HG03025 (cell line): ENCODE results near the gene CFAP91.
A peak's percentile ranks its signal among the peaks of the same experiment; 100 is the strongest.

ENCODE experiments used
- ATAC-seq: cut with Tn5 transposase; IDR thresholded peaks from one replicate; pipeline ENCODE4 v1.9.1; 2021; ENCODE audit warnings: mild to moderate bottlenecking, moderate library complexity; ENCODE audit not compliant: unreplicated experiment, low FRiP score

CFAP91 gene

DNA sequence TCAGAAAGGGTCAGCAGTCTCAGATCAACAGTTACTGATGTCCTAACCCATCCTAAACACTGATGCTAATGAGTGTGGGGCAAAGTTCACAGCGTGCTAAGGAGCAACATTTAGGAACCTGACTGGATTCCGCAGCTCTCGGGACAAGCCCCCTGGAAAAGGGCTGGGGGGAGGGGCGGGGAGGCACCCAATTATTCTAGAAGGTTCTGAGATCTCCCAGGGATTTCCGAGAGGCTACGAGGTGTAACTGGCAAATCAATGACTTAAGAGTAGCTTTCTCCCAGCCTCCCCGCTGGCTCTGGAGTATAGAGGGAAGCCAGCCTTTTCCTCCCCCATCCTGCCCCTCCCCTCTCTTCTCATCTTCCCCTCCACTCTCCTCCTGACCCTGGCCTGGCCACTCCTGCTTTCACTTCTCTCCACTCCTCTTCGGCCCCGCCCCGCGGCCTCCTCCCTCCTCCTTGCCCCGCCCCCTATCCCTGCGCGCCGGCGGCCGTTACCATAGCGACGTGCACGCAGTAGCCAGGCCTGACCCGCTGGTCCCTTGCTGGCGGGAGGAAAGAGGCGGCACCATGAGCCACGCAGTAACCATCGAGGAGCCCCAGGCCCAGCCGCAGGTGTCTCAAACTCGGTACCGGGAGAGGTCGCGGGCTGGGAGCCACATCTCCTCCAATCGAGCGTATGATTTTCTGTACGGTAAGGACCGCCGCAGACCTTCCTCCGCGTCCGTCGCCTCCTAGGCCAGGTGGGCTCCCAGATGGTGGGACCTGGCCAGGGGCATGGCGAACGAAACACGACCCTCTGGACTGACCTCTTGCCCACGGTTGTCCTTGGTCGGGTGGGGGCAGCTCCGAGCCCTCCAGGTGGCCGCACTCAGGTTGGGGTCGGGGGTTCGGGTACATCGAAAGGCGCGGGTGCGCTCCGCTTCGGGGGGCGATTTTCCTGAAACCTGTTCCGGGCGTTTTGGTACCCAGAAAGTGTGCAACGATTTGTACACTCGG, at the start of gene CFAP91:
Gene CFAP91, plus strand, starts transcription at position 493 of the 998 bp plus-strand sequence. Its CDS starts 77 bp downstream, at position 570.
- peak; percentile 81 for ATAC-seq

DNA sequence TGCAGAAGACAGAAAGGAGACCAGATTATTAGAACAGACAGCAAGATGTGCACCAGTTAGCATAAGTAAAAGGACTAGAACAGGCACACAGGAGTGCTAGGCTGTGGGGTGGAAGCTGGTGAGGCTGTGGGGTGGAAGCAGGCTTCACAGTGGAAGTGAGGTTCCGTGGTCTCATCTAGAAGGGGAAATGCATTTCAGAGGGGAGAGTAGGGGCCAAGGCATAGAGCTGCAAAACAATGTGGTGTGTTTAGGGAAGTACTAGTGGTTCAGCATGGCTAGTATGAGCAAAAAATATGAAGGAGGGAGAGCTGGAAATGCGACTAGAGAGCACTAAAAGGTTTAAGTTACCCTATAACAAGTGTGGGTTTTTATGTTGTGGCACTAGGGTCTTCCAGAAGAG, 48.9 kb upstream of the CFAP91 start:
- ATAC-seq, result no peak

DNA sequence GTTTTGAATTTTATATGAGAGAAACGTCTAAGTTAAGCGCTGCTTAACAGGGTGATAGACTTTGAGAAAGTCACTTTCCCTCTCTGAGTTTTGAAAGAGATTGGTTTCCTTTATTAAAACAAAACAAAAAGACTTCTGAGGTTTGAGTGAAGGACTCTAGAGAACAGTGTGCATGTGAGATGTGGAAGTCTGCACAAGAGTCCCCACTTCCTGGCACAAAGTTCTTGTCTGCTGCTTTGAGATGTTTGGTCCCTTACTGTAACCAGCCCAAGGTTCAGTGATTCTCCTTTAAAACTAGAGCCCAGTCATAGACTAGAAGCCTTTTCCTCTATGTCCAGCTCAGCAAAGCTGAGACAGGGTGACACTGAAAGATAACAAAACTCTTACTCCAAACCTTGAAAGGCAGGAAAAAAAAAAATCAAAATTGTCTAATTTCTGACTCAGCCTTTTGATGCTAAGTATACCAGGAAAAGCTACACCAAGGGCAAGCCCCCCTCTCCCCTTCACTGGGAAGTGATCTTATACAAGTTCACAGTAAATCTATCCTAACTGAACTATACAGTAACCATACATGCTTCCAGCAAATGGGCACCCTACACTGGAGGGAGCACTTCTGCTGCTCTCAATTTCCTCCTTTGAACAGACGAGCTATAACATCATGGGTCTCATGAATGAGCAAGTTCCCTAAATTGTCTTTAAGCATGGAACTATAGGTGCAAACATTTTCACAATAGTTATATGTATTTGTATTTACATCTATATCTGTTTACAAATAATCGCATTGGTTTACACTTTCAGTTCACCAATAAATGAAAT, 44.7 kb upstream of the CFAP91 start:
- no peak for ATAC-seq

DNA sequence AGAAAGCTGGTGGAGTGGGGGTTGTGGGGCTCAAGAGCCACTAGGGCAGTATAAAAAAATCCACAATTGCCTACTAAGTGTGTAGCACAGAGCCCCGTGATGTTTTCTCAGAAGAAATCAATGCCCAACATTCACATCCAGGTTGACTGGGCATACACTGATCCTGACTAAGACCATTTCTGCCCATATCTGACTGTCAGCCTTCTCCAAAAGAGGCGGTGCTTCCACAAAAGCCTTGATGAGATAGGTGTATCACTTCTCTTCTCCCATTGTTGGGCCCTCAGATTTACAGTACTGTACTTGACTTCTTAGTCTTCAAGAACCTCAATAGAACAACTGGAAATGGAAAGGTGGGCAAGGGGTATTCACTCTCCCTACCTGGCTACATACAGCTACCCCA, 43.8 kb upstream of the CFAP91 start:
- ATAC-seq, result no peak

DNA sequence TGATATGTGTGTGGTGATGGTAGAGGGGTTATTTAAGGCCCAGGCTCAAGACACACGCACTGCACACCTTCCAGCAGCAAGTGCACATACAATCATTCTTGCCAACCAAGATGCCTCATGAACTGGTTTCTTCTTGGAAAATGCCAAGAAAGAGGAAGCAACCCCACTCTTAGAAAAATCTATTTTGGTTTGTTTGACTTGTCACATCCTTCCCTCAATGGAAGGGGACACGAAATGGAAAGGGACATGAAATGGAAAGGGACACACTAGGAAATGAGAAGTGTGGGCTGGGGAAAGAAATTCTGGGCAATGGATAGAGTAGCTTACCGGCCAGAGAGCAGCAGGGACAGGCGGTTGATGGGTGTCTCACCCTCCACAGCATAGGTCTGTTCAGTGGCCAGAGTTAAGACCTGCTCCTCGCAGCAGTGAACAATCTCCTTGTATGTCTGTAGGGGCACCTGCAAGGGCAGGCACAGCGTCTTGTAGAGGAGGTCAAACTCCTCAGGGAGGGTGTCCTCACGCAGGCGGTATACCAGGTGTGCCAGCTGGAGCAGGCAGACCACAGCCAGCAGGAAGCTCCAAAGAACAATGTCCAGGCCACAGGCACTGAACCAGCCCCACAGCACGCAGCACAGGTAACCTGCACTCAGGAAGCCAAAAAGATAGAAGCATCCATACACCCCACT, 43.1 kb upstream of the CFAP91 start:
- no peak for ATAC-seq

DNA sequence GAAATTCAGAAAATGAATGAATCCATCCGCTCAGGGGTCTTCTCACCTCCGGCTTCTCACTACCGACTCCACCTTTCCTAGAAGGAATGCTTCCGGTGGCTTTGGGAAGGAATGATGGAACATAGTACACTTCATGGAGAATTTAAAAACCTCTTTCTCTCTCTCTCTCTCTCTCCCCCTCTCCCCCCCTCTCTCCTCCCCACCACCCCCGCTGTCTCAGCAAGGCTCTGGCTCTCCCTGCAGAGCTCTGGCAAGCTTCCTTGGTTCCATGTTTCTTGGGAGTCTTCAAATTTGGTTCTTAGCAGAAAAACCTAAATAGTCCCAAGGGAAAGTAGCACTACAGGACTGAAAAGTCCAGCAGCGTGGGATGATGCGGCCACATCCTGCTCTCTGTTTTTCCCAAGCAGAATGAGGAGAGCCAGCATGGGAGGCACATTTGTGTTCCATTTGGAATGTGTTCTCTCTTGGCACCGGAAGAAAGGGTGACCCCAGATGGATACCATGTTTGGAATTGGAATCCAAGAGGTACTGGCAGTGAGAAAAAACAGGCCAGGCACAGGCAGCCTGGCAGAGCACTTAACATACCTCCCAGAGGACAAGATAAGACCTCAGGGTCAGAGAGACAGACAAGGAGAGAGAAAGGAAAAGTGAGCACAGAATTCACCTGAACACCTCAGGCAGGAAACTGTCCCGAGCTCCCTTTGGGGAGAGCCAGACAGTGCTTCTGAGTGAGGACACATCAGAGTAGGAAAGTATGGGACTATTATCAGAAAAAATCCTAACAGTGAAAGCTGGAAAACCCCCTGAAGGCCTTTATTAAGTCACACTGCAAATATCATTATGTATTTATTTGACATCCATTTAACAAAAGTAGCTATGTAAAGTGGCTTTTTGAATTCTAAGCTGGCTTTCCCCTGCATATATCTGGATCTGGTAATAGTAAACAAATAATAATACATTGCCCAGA, 42.1 kb upstream of the CFAP91 start, which contains the start of gene POPDC2:
Gene POPDC2, minus strand, starts transcription at position 116 of the 967 bp plus-strand sequence. CDS start 166 bp downstream, outside the sequence.
- ATAC-seq, result no peak

DNA sequence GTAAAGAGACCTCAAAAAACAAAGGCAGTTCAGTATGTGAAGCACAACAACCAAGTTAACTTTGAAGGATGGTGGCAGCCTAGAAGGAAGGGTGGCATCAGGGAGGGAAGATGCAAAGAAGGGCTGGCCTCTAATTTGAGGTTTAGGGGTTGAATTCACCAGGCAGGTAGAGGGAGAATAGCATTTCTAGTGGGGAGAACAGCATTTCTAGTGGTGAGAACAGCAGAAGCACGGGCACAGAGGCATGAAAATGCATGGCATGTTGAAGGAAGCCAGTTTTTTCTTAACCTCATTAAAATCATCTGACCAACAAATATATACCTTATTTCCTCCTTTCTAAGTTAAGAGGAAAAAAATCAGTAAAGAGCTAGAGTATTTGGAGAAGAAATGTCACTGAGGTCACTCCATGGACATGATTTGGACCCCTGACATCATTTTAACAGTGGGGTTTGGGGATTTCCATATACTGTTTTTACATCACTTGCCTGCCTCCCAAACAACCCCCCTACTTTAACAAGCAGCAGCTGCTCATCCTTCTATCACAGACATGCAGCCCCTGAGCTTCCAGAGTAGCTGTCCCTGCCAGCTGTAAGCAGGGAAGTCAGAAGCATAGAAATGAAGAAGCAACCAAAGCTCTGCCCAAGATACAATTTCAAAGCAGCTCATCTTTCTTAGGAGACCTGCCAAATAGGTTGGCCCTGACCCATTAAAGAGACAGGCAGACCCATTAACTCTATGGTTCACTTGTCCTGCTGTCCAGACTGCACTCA, 40.0 kb upstream of the CFAP91 start:
- ATAC-seq, result no peak

DNA sequence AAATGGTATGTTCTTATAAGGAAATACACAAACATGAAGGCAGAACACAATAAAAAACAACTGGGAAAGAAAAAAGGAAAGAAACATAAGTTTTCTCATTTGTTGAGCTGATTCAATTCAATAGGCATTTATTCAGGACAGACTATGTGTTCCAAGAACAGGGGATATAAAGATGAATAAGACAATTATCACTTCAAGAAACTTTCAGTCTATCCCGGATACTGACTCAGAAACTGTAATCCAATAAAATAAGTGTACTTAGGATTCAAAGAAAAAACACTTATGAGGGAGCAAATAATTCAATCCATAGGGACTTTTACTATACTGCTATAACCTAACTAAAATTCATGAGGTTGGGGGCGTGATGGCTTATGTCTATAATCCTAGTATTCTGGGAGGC, 38.9 kb upstream of the CFAP91 start:
- no peak for ATAC-seq

DNA sequence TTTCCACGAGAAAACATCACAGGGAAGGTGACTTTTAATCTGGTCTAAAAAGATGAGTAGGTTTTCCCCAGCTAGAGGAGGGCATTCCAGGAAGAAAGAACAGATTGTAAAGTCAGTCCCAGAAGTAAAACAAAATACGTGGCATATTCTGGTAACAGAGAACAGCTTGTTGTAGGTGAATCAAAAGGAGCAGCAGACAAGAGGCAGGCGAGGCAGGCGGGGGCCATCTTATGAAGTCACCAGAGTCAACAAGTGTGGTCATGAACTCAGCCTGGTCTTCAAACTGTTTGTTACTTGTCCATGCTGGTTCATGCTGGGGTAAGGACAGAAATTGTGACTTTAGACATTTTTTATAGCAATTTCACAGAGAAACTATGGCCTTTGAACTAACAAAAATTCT, 38.5 kb upstream of the CFAP91 start:
- ATAC-seq, result no peak

DNA sequence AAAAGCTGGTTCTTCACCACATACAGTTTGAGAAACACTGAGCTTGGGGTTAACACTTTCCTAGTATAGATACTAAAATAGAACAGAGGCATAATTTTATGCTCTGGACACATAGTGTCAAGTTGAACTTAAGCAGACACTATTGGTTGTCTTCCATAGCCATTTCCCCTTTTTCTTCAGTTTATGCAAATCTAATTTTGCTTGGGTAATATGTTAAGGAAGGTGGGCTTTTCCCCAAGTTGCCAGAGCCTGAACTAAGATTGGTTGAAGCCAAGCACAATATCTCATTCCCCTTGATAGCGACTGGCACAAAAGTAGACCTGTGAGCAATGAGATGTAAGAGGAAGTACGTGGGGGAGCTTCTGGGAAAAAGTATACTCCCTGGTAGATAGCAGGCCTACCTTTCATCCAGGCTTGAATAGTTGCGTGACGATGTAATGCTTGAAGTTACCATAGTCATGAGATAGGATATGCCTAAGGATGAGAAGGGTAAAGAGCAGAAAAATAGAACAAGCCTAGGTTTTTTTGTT, 37.9 kb upstream of the CFAP91 start:
- ATAC-seq, result no peak

DNA sequence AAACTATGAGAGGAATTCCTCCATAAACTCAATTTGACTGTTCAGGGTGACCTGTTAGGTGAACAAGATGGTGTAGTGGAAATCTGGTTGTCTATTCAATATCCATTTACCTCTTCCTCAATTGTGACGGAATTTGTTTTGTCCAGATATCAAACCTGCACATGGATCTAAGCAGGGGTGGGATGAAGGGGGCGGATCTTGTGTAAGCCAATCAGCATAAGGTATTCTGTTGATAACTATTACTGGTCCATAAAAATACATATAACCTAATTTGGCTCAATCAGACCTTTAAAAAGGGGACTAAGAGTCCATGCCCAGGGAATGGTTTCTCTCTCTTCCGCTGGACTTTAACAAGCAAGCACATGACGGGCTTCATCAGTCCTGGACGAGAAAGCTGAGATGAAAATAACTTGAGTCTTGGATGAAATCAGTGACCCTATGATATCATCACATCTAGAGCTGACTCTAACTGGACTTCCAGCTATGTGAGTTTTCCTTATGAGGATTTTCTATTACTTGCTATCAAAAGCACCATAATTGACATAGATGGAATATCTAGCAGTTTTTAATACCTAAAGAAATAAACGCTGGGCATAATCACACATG, 36.8 kb upstream of the CFAP91 start:
- ATAC-seq, result no peak

DNA sequence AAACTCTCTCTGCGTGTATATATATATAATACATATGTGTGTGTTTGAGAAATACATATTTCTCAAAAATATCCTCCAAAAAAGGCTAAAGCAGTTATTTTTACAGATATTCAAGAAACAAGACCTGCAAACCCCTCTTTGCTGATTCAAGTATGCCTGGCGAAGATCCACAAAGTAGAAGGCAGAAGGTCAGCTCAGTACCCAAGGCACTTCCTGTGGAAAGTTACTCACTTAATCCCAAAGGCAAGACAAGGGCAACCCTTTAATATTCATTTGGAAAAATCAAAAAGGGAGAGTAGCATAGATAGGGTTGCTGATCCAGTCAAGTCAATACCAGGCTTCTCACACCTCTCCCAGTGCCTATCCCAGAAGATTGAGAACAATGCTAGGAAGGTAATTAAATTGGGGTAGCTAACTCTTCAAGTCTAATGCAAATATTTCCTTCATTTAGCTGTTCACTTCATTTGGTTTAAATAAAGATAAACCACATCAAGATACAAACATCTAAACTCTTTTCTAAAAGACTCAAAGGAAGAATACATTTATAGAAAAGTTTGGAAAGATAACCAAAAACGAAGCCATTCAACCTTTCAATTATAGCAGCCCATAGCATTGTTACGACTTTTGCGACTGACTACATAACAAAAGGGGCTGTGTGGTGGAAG, 32.8 kb upstream of the CFAP91 start:
- ATAC-seq, result no peak

DNA sequence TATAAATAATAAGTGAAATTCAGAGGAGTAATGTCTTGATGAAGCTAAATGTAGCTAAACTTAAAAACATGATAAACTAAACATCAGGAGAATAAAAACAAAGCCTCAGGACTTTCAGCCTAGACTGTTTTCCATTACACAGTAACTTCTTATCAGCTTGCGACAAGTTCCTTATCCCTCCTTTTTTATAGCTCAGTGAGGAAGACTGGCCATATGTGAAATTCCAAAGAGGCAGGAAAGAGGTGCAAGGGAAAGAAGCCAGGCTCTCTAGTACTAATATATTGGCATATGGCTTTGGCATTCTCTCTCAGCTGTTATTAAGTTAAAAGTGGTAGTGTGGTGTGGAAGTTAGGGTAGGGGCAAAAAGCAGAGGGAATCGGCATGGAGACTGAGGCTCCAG, 30.0 kb upstream of the CFAP91 start:
- no peak for ATAC-seq

DNA sequence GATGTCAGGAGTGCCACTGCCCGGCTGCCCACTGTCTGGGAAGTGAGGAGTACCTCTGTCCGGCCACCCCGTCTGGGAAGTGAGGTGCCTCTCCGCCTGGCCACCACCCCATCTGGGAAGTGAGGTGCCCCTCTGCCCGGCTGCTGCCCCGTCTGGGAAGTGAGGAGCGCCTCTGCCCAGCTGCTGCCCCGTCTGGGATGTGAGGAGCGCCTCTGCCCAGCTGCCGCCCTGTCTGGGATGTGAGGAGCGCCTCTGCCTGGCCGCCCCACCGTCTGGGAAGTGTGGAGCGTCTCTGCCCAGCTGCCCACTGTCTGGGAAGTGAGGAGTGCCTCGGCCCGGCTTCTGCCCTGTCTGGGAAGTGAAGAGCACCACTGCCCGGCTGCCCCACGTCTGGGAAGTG, 28.9 kb upstream of the CFAP91 start:
- no peak for ATAC-seq

DNA sequence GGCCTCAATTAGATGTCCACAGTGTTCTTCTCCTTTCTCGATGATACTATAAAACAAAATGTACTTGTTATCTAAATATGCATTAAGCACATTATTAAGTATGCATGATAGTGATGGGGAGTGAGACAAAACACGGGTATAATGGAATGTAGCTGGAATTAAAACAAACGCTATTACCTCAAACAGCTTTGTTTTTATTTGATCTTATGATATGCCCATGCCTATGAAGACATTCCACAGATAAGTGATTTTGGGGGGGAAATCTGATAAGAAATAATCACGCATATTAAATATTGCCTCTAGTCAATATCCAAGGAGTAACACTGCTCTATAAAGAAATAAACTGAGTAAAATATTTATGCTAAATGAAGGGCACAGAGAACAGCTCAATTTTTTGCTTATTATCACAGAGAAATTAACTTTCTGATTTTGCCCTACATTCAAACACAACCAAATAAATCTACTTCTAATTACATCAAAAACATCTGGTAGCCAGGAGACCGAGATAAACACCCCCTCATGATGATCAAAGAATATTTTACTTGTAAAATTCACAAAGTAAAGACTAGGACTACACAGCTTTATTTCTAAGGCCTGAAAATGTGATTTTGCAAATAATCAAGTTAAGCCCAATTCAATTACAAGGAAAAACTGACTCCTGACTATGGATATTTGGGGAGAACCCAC, 27.5 kb upstream of the CFAP91 start:
- ATAC-seq, result no peak

DNA sequence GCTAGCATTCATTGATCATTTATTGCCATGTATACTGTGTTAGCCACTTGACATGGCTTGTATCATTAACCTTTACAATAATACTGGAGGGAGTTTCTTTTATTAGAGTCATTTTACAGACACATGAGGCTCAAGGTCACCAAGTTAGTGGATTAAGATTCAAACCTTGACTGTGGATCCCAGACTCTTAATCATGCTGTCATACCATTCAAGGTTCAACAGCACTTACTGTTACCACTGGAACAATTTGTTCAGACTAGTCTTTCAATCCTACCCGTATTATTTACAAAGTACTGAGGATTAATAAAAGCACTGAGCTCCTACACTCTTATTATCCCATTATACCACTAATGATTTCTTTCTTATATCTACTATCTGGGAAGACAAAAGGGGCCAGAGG, 26.8 kb upstream of the CFAP91 start:
- no peak for ATAC-seq
